ENCODE measurements around the gene CLEC16A.

DNA sequence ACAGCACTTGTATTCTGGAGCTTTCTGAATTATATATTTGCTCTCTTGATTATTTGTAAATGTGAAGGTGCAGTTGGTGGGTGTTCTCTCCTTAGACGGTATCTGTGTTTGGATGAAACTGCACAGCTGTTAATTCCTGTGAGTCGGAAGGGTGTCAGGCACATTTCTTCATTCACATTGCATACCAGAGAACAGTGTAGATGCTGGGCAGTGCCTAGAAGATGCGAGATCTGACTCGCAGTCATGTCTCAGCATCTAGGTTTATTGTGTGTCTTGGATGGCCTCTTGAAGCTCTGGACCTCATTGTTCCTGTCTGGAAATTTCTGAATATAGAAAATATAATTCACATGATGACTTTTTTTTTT is 61.2 kb downstream of the CLEC16A start:
- TF ChIP-seq CTCF (conservative IDR thresholded peaks at IDR 0.05; ENCODE audit: low read depth in 2 of 2) (no peak), EZH2 (IDR thresholded peaks at IDR 0.05; ENCODE audit: low read depth, unreplicated experiment) (no peak)

All from GM23338 (cell line).